A549 (cell line): Measurements from ENCODE around the gene TMED4.

Experiments used
- CEBPB ChIP-seq, 2 experiments: fragments of >200 bp in 1 of 2; sonication (Bioruptor Twin) in 1 of 2; formaldehyde crosslinking in 1 of 2; IDR thresholded peaks; 2 replicates each; pipeline ENCODE4 v1.6.1; 2012 to 2016
- CHD2 ChIP-seq: fragments of 150-350 bp; IDR thresholded peaks from 2 replicates; pipeline ENCODE4 v1.6.1; 2014; ENCODE audit warnings: low read length; ENCODE audit not compliant: partially characterized antibody
- ESRRA ChIP-seq: fragments of 150-350 bp; IDR thresholded peaks from 2 replicates; pipeline ENCODE4 v1.6.1; 2014; ENCODE audit warnings: mild to moderate bottlenecking, low read length, borderline replicate concordance
- POLR2AphosphoS2 ChIP-seq: conservative IDR thresholded peaks from 2 replicates; pipeline ENCODE4 v1.6.1; 2012; ENCODE audit warnings: low read length, improper control_type of control experiment, inconsistent platforms
- RARB ChIP-seq: fragments of 250-450 bp; sonication (Bioruptor Pico); IDR thresholded peaks from 2 replicates; pipeline ENCODE4 v1.8.0; 2021; ENCODE audit warnings: mild to moderate bottlenecking, moderate library complexity
- TF ChIP-seq, protein P1 (sequence below): fragments of >200 bp; sonication (Bioruptor Twin); formaldehyde crosslinking; IDR thresholded peaks from 3 replicates; pipeline ENCODE4 v1.5.1; 2016

DNA sequence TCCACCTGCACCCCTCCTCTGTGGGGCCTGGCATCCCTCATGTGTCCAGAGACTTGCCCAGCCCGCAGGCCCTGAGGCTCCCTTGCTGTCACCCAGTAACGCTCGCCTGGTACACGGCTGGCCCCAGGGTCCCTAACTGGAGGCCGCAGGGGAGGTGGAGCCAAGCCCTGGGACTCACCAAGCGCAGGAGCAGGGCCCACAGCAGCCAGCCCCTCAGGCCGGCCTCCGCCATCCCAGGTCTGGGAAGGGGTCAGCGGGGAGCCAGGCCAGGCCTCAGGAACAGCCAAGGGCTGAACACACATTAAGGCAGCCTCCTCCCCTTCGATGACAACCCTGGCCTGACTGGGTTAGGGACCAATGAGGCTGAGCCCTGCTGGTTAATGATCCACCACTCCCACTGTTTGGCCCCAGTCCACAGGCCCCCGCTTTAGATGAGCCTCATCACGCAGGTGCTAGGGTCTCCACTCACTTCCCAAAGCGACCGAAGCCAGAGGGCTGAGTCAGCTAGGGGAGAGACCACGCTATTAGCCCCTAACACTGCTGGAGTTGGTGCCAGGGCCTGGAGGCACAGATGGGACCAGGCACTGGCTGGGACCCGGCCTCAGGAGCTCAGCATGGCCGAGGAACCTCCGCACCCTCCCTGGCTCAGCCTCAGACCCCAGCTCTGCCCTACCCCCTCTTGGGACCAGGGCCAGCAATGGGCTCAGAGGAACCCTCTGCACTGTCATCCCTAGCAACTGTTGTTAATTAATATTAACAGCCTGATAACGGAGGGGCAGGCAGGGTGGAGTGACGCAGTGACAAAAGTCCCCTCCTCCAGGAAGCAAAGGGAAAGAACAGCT is 40.8 kb downstream of the TMED4 start, which contains the start of gene NPC1L1:
- TF ChIP-seq ESRRA (no peak), CHD2 (no peak), RARB (CRISPR knock-in tag) (no peak), POLR2AphosphoS2 (no peak), CEBPB (IDR thresholded peaks at IDR 0.05) (no peak)
- TF ChIP-seq, protein P1, sequence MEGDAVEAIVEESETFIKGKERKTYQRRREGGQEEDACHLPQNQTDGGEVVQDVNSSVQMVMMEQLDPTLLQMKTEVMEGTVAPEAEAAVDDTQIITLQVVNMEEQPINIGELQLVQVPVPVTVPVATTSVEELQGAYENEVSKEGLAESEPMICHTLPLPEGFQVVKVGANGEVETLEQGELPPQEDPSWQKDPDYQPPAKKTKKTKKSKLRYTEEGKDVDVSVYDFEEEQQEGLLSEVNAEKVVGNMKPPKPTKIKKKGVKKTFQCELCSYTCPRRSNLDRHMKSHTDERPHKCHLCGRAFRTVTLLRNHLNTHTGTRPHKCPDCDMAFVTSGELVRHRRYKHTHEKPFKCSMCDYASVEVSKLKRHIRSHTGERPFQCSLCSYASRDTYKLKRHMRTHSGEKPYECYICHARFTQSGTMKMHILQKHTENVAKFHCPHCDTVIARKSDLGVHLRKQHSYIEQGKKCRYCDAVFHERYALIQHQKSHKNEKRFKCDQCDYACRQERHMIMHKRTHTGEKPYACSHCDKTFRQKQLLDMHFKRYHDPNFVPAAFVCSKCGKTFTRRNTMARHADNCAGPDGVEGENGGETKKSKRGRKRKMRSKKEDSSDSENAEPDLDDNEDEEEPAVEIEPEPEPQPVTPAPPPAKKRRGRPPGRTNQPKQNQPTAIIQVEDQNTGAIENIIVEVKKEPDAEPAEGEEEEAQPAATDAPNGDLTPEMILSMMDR: no peak
